Sigmoid colon (tissue), 4 donors: ENCODE measurements around the gene COL17A1.

Experiments used
- EP300 ChIP-seq, 4 donors: sonication (generic); formaldehyde crosslinking; IDR thresholded peaks; one replicate each; pipeline ENCODE4 v1.6.1; 2017; ENCODE audit warnings: antibody characterized with exemption in 4 of 4
- POLR2A ChIP-seq, 2 donors: fragments of 450-650 bp; IDR thresholded peaks; one replicate each; pipeline ENCODE4 v1.6.1; 2016; ENCODE audit warnings: antibody characterized with exemption in 2 of 2, mild to moderate bottlenecking in 2 of 2, moderate library complexity in 2 of 2
- TF ChIP-seq, protein P1 (sequence below), 4 experiments: fragments of 450-650 bp in 3 of 4; fragments of 200-600 bp in 1 of 4; IDR thresholded peaks; one replicate each; pipeline ENCODE4 v1.5.1; 2016 to 2019; ENCODE audit warnings: antibody characterized with exemption in 4 of 4, mild to moderate bottlenecking in 3 of 4, moderate library complexity in 2 of 4

DNA sequence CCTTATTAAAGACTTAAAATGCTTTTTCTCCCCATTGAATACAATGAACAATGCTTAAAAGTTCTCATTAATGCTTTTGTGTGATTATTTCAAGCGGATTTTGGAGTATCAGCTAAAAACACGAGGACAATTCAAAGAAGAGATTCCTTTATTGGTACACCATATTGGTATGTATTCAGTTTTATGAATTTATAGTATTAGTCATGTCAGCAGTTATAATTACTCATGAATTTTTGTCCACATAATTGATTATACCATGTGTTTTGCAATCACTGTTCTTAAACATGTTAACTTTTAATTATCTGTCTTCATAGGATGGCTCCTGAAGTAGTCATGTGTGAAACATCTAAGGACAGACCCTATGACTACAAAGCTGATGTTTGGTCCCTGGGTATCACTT, 86.9 kb downstream of the COL17A1 start:
- no peak for TF ChIP-seq EP300 (IDR thresholded peaks at IDR 0.05)
- TF ChIP-seq, protein P1, sequence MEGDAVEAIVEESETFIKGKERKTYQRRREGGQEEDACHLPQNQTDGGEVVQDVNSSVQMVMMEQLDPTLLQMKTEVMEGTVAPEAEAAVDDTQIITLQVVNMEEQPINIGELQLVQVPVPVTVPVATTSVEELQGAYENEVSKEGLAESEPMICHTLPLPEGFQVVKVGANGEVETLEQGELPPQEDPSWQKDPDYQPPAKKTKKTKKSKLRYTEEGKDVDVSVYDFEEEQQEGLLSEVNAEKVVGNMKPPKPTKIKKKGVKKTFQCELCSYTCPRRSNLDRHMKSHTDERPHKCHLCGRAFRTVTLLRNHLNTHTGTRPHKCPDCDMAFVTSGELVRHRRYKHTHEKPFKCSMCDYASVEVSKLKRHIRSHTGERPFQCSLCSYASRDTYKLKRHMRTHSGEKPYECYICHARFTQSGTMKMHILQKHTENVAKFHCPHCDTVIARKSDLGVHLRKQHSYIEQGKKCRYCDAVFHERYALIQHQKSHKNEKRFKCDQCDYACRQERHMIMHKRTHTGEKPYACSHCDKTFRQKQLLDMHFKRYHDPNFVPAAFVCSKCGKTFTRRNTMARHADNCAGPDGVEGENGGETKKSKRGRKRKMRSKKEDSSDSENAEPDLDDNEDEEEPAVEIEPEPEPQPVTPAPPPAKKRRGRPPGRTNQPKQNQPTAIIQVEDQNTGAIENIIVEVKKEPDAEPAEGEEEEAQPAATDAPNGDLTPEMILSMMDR (IDR thresholded peaks at IDR 0.05) = no peak
- TF ChIP-seq POLR2A (IDR thresholded peaks at IDR 0.05) = no peak
